ENCODE measurements around the gene SYCE3.

The SYCE3 gene

DNA sequence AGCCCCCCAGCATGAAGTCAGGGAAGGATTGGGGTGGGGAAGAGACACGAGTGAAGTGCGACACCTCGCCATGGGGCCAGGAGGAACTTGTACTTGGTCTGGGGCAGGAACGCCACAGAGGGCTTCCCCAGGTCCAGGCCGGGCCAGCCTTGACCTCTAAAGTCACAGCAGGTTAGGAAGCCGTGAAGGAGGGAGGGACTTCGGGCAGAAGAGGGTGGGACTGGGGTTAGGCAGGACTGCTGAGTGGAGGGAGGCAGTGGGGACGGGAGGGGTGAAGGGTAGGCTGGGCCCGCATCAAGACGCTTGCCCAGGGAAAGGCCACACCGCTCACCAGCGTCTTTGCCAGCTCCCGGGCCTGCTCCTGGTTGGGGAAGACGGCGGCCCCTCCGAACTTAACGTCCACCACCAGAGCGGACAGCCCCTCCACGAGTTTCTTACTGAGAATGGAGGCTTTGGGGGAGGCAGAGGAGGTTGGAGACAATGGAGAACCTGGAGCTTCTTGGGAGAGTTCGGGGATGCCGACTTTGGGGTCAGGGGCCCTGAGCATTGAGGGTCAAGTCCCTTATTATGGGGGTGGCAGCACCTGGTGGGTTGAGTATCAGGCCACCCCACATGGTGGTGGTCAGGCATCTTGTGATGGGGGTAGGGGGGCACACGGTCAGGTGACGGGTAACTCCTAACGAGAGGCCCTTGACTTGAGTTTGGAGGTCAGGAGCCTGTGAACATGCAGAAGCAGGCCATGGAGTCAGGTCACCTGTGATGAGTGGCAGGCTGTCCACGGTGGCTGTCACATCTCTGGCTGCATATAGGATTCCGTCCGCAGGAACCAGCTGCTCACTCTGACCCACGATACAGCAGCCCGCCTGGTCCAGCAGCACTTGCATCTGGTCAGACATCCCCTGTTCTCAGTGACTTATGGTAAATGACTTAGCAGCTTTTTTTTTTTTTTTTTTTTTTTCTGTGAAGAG is 35.6 kb downstream of the SYCE3 start:
- Histone ChIP-seq H3K4me1 (ENCODE audit: control insufficient read depth, insufficient read depth, low read length) (peaks cover 13% of the 10 kb centered on the region), H3K9me3 (ENCODE audit: control insufficient read depth, insufficient read depth, low read length) (no peaks in the 10 kb centered on the region), H3K27ac (ENCODE audit: low read length) (no peak overlapping the region), H3K27me3 (ENCODE audit: control insufficient read depth, insufficient read depth, low read length) (peaks cover 35% of the 10 kb centered on the region), H3K36me3 (ENCODE audit: control insufficient read depth, insufficient read depth, low read length) (peaks cover 14% of the 10 kb centered on the region), H3K4me3 (ENCODE audit: low read length) (peak overlapping the region; percentile 58; the same call in 1 of the 2 replicates)
- no CpG with 5 or more reads among the region's 29 CpGs for WGBS (ENCODE audit: insufficient coverage, insufficient read length)
- DNase-seq (ENCODE audit: low read depth, low spot score), result no peak

DNA sequence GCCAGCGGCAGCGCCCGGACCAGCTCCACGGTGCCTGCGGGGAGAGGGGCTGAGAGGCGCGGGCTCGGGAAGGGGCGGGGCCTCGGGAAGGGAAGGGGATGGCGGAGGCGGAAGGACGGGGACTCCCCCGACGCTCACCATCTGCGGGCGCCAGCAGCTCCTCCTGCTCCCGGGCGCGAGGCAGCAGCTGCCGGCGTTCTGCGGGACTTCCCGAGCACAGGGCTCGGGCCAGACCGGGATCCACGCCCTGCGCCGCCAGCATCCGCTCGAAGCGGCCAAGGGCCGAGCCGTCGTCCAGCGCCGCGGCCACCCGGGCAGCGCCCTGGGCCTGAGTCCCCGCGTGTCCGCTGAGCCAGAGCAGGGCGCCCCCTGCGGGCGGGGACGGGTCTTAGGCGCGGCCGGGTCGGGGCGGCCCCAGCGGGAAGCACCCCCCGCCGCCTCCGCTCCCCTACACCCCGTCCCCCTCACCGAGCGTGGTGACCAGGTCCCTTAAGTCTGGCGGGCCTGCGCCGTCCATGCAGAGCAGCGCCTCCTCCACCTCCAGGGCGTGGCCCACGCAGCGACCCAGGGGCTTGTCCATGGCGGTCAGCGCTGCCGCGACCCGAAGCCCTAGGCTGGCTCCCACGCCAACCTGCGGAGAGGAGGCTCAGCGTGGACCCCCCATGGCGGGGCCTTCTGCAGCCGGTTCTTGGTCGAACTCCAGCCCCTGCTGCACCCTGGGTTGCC is 36.4 kb downstream of the SYCE3 start:
- Histone ChIP-seq H3K27me3 (ENCODE audit: control insufficient read depth, insufficient read depth, low read length) (peaks cover 27% of the 10 kb centered on the region), H3K4me3 (ENCODE audit: low read length) (peak overlapping the region; percentile 58), H3K27ac (ENCODE audit: low read length) (no peak overlapping the region), H3K36me3 (ENCODE audit: control insufficient read depth, insufficient read depth, low read length) (peaks cover 19% of the 10 kb centered on the region), H3K9me3 (ENCODE audit: control insufficient read depth, insufficient read depth, low read length) (no peaks in the 10 kb centered on the region), H3K4me1 (ENCODE audit: control insufficient read depth, insufficient read depth, low read length) (peaks cover 11% of the 10 kb centered on the region)
- DNase-seq (ENCODE audit: low read depth, low spot score), result no peak
- no CpG with 5 or more reads among the region's 77 CpGs for WGBS (ENCODE audit: insufficient coverage, insufficient read length)

DNA sequence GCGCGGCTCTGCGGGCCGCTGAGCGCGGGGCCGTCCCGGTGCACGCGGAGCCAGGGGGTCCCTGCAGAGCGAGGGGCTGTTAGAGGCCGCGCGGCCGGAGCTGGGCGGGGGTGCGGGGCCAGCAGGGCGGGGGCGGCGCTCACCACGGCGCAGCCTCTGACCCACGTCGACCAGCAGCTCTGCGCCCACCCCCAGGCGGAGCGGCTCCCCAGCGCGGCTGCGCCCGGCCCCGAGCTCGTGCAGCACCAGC is 36.9 kb downstream of the SYCE3 start:
- Histone ChIP-seq H3K9me3 (ENCODE audit: control insufficient read depth, insufficient read depth, low read length) (no peaks in the 10 kb centered on the region), H3K27me3 (ENCODE audit: control insufficient read depth, insufficient read depth, low read length) (peaks cover 23% of the 10 kb centered on the region), H3K36me3 (ENCODE audit: control insufficient read depth, insufficient read depth, low read length) (peaks cover 22% of the 10 kb centered on the region), H3K4me3 (ENCODE audit: low read length) (peak overlapping the region; percentile 58), H3K4me1 (ENCODE audit: control insufficient read depth, insufficient read depth, low read length) (peaks cover 11% of the 10 kb centered on the region), H3K27ac (ENCODE audit: low read length) (no peak overlapping the region)
- no peak for DNase-seq (ENCODE audit: low read depth, low spot score)
- no CpG with 5 or more reads among the region's 33 CpGs for WGBS (ENCODE audit: insufficient coverage, insufficient read length)

DNA sequence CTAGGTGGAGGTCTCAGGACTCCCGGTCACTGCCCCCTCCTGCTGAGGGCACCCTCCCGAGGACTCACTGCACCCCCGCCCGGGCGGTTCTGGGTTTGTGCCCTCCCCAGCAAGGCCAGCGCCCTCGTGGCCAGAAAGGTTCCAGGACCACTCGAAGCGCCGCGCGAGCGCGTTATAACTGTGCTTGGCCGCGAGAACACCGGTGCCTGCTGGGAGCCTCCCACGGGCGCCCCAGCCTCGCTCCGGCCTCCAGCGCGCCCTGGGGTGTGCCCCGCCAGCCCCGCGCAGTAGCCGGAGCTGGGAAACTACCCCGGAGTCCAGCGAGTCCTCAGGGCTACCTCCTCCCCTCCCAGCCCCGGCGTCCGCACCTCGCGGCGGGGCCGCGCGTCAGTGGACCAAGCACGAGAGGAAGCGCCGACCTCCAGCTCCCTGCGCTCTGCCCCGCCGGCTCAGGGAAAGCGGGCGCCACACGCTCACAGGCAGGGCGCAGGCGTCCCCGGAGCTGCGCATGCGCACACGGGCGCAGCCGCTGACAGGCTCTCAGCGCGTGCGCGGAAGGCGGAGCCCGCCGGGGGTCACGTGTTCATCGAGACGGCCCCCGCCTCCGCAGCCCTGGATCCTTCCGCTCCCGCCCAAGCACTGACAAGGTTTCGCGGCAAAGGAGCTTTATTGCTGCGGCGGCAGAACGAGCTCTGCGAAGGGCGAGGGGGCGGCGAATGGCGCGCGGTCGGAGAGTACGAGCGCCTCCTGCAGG is 37.4 kb downstream of the SYCE3 start, which contains the start of gene SCO2:
Gene SCO2, minus strand, starts transcription at position 495 of the 754 bp plus-strand sequence. CDS start 1,187 bp downstream, outside the sequence.
- Histone ChIP-seq H3K9me3 (ENCODE audit: control insufficient read depth, insufficient read depth, low read length) (no peaks in the 10 kb centered on the region), H3K4me3 (ENCODE audit: low read length) (peak within 1 kb of the TSS; percentile 58), H3K27ac (ENCODE audit: low read length) (no peak within 1 kb of the TSS), H3K36me3 (ENCODE audit: control insufficient read depth, insufficient read depth, low read length) (peaks cover 22% of the 10 kb centered on the region), H3K4me1 (ENCODE audit: control insufficient read depth, insufficient read depth, low read length) (peaks cover 11% of the 10 kb centered on the region), H3K27me3 (ENCODE audit: control insufficient read depth, insufficient read depth, low read length) (peaks cover 19% of the 10 kb centered on the region; the same call in 1 of the 2 replicates)
- no CpG with 5 or more reads among the region's 84 CpGs for WGBS (ENCODE audit: insufficient coverage, insufficient read length)
- DNase-seq (ENCODE audit: low read depth, low spot score), result peak; percentile 93

DNA sequence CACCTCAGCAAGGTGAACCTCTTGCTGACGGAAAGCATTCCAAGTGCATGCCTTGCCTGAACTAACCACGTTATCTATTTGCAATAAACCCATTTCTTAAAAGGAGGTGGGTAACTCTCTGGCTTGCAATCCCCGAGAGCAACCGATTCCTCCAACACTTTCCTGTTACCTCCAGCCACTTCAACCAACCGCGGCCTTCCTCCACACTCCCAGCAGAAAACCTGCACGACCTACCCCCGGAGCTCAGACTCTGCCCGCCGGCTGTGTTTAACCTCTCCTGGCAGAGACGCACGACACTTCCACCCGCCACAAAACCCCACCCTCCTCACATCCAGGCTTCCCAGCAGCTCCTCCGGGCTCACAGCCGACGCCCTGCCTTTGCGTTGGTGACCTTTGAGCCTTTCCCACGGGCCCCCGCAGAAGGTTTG is 38.0 kb downstream of the SYCE3 start:
- no CpG with 5 or more reads among the region's 19 CpGs for WGBS (ENCODE audit: insufficient coverage, insufficient read length)
- DNase-seq (ENCODE audit: low read depth, low spot score), result no peak
- peaks cover 11% of the 10 kb centered on the region for H3K4me1 ChIP-seq (ENCODE audit: control insufficient read depth, insufficient read depth, low read length)

DNA sequence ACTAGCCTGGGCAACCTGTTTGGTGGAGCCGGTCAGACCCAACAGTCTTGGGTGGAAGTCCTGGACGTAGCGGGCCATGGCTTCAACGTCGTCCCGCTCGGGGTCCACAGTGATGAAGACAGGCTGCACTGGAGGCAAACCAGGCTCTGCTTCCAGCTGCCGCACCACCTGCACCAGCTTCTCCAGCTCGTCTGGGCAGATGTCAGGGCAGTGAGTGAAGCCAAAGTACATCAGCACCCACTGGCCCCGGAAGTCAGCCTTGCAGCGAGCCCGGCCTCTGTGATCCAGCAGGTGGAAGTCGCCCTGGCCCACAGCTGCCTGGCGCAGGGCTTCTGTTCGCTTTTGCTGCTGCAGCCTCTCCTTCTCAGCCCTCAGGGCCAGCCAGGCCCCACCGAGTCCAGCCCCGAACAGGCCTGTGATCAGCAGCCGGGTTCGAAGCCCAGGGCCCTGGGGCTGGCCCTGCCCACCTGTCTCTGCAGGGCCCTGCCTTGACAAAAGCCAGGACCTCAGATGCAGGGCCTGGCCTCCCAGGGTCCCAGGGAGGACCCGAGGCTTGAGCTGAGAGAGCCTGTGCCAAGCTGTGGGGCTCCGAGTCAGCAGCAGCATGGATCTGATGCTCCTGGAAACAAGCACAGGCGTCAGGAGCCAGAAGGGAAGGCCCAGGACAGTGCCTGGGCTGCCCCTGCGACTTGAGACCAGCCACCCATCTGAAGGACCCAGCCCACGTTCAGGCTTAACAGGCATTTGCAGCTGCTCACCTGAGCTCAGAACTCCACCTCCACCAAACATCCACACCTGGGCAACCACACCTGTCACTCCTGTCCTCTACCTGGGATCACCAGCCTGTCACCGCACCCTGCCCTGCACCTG is 38.7 kb downstream of the SYCE3 start:
- no CpG with 5 or more reads among the region's 25 CpGs for WGBS (ENCODE audit: insufficient coverage, insufficient read length)
- H3K9me3 ChIP-seq (ENCODE audit: control insufficient read depth, insufficient read depth, low read length), result no peaks in the 10 kb centered on the region
- H3K36me3 ChIP-seq (ENCODE audit: control insufficient read depth, insufficient read depth, low read length), result peaks cover 26% of the 10 kb centered on the region
- H3K27ac ChIP-seq (ENCODE audit: low read length), result no peak overlapping the region
- no peak for DNase-seq (ENCODE audit: low read depth, low spot score)
- peaks cover 9% of the 10 kb centered on the region for H3K4me1 ChIP-seq (ENCODE audit: control insufficient read depth, insufficient read depth, low read length)
- H3K27me3 ChIP-seq (ENCODE audit: control insufficient read depth, insufficient read depth, low read length), result peaks cover 10% of the 10 kb centered on the region; the same call in 1 of the 2 replicates
- no peak overlapping the region for H3K4me3 ChIP-seq (ENCODE audit: low read length)

More for the DNA sequence above, 38.0 kb downstream of the SYCE3 start:
- Histone ChIP-seq H3K4me3 (ENCODE audit: low read length) (peak overlapping the region; percentile 58; the same call in 1 of the 2 replicates), H3K36me3 (ENCODE audit: control insufficient read depth, insufficient read depth, low read length) (peaks cover 22% of the 10 kb centered on the region), H3K27ac (ENCODE audit: low read length) (no peak overlapping the region), H3K27me3 (ENCODE audit: control insufficient read depth, insufficient read depth, low read length) (peaks cover 17% of the 10 kb centered on the region; the same call in 1 of the 2 replicates), H3K9me3 (ENCODE audit: control insufficient read depth, insufficient read depth, low read length) (no peaks in the 10 kb centered on the region)

DNA sequence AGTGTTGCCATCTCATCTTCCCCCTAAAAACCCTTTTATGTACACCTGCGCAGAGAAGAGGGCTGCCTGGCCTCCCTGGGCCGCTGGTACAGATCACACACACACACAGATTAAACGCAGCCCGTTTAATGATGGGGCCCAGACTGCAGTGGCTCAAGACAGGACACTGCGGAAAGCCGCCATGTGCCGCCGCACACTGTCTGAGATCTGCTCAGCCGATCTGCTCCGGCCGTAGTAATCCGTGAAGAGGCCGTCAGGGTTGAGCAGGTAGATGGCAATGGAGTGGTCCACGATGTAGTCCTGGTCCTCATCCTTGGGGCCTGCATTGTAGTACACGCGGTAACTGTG is 39.3 kb downstream of the SYCE3 start:
- H3K4me1 ChIP-seq (ENCODE audit: control insufficient read depth, insufficient read depth, low read length), result peaks cover 9% of the 10 kb centered on the region
- no peak overlapping the region for H3K4me3 ChIP-seq (ENCODE audit: low read length)
- H3K9me3 ChIP-seq (ENCODE audit: control insufficient read depth, insufficient read depth, low read length), result no peaks in the 10 kb centered on the region
- peaks cover 31% of the 10 kb centered on the region for H3K36me3 ChIP-seq (ENCODE audit: control insufficient read depth, insufficient read depth, low read length)
- H3K27me3 ChIP-seq (ENCODE audit: control insufficient read depth, insufficient read depth, low read length), result peaks cover 4% of the 10 kb centered on the region; the same call in 1 of the 2 replicates
- DNase-seq (ENCODE audit: low read depth, low spot score), result no peak
- no CpG with 5 or more reads among the region's 16 CpGs for WGBS (ENCODE audit: insufficient coverage, insufficient read length)
- H3K27ac ChIP-seq (ENCODE audit: low read length), result no peak overlapping the region

DNA sequence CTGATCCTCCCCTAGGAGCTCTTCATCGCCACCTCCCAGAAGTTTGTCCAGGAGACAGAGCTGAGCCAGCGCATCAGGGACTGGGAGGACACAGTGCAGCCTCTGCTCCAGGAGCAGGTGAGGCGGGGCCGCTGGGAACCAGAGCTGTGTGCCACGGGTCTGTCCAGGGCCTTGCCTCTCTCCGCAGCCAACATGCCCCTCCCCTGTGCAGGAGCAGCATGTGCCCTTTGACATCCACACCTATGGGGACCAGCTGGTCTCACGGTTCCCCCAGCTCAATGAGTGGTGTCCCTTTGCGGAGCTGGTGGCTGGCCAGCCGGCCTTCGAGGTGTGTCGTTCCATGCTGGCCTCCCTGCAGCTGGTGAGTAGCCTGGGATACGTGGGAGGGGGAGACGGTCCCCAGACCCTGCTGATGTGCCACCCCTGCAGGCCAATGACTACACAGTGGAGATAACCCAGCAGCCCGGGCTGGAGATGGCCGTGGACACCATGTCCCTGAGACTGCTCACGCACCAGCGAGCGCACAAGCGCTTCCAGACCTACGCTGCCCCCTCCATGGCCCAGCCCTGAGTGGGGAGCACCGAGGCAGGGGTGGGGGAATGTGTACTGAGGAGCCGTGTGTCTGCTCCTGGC is 39.8 kb downstream of the SYCE3 start:
- H3K9me3 ChIP-seq (ENCODE audit: control insufficient read depth, insufficient read depth, low read length), result no peaks in the 10 kb centered on the region
- H3K4me1 ChIP-seq (ENCODE audit: control insufficient read depth, insufficient read depth, low read length), result peaks cover 9% of the 10 kb centered on the region
- DNase-seq (ENCODE audit: low read depth, low spot score), result no peak
- WGBS (ENCODE audit: insufficient coverage, insufficient read length), result no CpG with 5 or more reads among the region's 22 CpGs
- no peak overlapping the region for H3K27ac ChIP-seq (ENCODE audit: low read length)
- no peak overlapping the region for H3K4me3 ChIP-seq (ENCODE audit: low read length)
- no peaks in the 10 kb centered on the region for H3K27me3 ChIP-seq (ENCODE audit: control insufficient read depth, insufficient read depth, low read length)
- peaks cover 31% of the 10 kb centered on the region for H3K36me3 ChIP-seq (ENCODE audit: control insufficient read depth, insufficient read depth, low read length)

DNA sequence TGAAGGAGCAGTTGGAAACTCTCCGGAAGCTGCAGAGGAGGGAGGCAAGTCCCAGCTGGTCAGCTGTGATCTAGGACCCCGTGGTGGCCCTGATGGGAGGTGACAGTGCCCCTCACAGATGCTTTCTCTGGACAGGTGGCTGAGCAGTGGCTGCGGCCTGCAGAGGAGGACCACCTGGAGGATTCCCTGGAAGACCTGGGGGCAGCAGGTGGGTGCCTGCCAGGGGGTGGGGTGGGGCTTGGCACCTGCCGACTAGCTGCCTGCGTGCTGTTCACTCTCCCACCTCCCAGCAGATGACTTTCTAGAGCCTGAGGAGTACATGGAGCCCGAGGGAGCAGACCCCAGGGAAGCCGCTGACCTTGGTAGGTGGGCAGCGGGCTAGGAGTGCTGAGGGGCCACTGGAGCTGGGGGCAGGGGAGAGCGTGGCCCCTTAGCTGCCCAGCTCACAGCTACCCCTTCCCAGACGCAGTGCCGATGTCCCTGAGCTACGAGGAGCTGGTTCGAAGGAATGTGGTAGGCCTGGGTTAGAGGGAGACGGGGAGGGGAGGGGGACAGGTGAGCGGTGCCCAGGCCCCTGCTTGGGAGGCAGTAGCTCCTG is 40.4 kb downstream of the SYCE3 start:
- Histone ChIP-seq H3K9me3 (ENCODE audit: control insufficient read depth, insufficient read depth, low read length) (no peaks in the 10 kb centered on the region), H3K4me1 (ENCODE audit: control insufficient read depth, insufficient read depth, low read length) (peaks cover 9% of the 10 kb centered on the region), H3K27me3 (ENCODE audit: control insufficient read depth, insufficient read depth, low read length) (no peaks in the 10 kb centered on the region), H3K27ac (ENCODE audit: low read length) (no peak overlapping the region), H3K4me3 (ENCODE audit: low read length) (no peak overlapping the region), H3K36me3 (ENCODE audit: control insufficient read depth, insufficient read depth, low read length) (peaks cover 31% of the 10 kb centered on the region)
- DNase-seq (ENCODE audit: low read depth, low spot score), result no peak
- no CpG with 5 or more reads among the region's 15 CpGs for WGBS (ENCODE audit: insufficient coverage, insufficient read length)
